Small intestine (tissue), 7 donors: ENCODE results near the gene TTLL9. TPM values are rescaled to one million over a fixed set of nuclear protein-coding genes. Genes with fewer than 3 reads are reported as not detected.

Source experiments
- DNase-seq, 2 donors: peaks; one replicate each; pipeline versions ENCODE4 v3.0.0 to v3.0.0-alpha.2; 2013
- FAIRE-seq: peaks from 2 replicates; lab custom pipeline; 2012; peaks lifted over from hg19 to GRCh38; lab: Jason Lieb, UNC
- H3K27ac ChIP-seq, 3 donors: one replicate each; pipeline ENCODE4 v1.5.1; 2013; ENCODE audit warnings: low read length in 2 of 3, mild to moderate bottlenecking in 2 of 3, control low read depth in 1 of 3, inconsistent platforms in 1 of 3, low read depth in 1 of 3, moderate library complexity in 1 of 3
- H3K27me3 ChIP-seq, 3 donors: one replicate each; pipeline ENCODE4 v1.6.1; 2013; ENCODE audit warnings: low read length in 3 of 3, inconsistent platforms in 1 of 3; ENCODE audit not compliant: control insufficient read depth in 3 of 3, insufficient read depth in 3 of 3
- H3K36me3 ChIP-seq, 3 donors: one replicate each; pipeline ENCODE4 v1.6.1; 2013; ENCODE audit warnings: low read length in 3 of 3, inconsistent platforms in 1 of 3, low read depth in 1 of 3, mild to moderate bottlenecking in 1 of 3, moderate library complexity in 1 of 3; ENCODE audit not compliant: control insufficient read depth in 3 of 3, insufficient read depth in 2 of 3
- H3K4me1 ChIP-seq, 3 donors: one replicate each; pipeline ENCODE4 v1.6.1; 2013; ENCODE audit warnings: low read length in 2 of 3, inconsistent platforms in 1 of 3, low read depth in 1 of 3, mild to moderate bottlenecking in 1 of 3, moderate library complexity in 1 of 3; ENCODE audit not compliant: control insufficient read depth in 3 of 3, insufficient read depth in 2 of 3
- H3K4me3 ChIP-seq, 3 donors: one replicate each; pipeline ENCODE4 v1.5.1; 2013; ENCODE audit warnings: low read length in 3 of 3, control low read depth in 1 of 3, inconsistent platforms in 1 of 3, low read depth in 1 of 3, mild to moderate bottlenecking in 1 of 3, moderate library complexity in 1 of 3
- H3K9me3 ChIP-seq, 2 donors: one replicate each; pipeline ENCODE4 v1.6.1; 2013; ENCODE audit warnings: low read depth in 1 of 2, low read length in 1 of 2; ENCODE audit not compliant: control insufficient read depth in 2 of 2, insufficient read depth in 1 of 2
- WGBS, 3 donors: extraction: QIAGEN DNeasy Blood & Tissue Kit; methylation state at CpG; one replicate each; pipeline ENCODE4 v1.1.7; 2013; 5-methylcytosine and 5-hydroxymethylcytosine counted together
- polyA plus RNA-seq, 4 donors: library from polyadenylated mRNA; stranded (reverse) in 3 of 4; unstranded in 1 of 4; fragments of 200-250 nt in 3 of 4; fragments of 120-200 nt in 1 of 4; gene quantifications; one replicate each; pipeline versions ENCODE4 v1.2.1 to v1.2.3, GENCODE V29; 2013
- donor health status: healthy with polysubstance abuse.
- donor health status: control.
- donor health status: control.
- donor health status: Bipolar disorder and iron deficiency.
- donor health status: healthy.

TTLL9 gene
- polyA plus RNA-seq, 4 donors: 0.07 to 0.38 TPM; not detected in 2

DNA sequence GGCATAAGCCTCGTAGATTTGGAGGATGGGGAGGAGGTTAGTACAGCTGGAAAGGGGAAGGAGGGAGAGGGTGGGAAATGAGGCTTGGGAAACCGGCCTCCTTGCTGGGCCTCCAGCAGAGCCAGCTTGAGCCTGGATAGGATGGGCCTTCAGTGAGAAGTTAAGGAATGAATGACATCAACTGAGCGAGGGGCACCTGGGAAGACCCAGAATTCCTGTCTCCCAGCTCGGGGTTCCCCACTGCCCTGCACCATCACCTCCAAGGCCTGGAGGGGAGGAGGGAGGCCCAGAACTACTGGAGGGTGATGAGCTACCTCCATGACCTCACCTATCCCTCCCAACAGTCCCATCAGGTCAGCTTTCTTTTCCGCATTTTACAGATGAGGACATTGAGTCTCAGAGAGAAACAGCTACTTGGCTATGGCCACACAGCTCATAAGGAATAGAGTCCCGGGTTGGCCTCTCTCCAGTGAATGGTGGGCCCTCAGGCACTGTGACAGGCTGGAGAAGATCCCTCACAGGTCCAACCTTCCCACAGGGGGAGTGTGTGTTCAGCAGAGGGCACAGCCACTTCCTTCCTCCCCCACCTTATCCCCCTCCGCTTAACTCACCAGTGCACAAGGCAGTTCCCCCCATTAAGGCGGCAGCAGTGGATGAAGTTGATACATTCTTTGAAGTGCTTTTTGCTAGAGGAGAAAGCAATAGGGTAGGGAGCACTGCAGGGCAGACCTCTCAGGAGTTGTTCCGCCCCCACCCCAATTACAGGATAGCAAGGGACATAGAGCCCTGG lies 6.9 kb upstream of the TTLL9 start:
- Histone ChIP-seq H3K27me3 (peaks cover 0 to 9% (median 2%) of the 10 kb centered on the region in 3 donors), H3K4me1 (peaks cover 0 to 16% (median 0%) of the 10 kb centered on the region in 3 donors), H3K9me3 (no peaks in the 10 kb centered on the region), H3K4me3 (no peak overlapping the region), H3K36me3 (peaks cover 0 to 26% (median 0%) of the 10 kb centered on the region in 3 donors), H3K27ac (no peak overlapping the region)
- WGBS, 3 donors: 81 to 89% (median 86%) methylated on average over 9 of the region's 9 CpGs
- DNase-seq (no peak), FAIRE-seq (no peak)

DNA sequence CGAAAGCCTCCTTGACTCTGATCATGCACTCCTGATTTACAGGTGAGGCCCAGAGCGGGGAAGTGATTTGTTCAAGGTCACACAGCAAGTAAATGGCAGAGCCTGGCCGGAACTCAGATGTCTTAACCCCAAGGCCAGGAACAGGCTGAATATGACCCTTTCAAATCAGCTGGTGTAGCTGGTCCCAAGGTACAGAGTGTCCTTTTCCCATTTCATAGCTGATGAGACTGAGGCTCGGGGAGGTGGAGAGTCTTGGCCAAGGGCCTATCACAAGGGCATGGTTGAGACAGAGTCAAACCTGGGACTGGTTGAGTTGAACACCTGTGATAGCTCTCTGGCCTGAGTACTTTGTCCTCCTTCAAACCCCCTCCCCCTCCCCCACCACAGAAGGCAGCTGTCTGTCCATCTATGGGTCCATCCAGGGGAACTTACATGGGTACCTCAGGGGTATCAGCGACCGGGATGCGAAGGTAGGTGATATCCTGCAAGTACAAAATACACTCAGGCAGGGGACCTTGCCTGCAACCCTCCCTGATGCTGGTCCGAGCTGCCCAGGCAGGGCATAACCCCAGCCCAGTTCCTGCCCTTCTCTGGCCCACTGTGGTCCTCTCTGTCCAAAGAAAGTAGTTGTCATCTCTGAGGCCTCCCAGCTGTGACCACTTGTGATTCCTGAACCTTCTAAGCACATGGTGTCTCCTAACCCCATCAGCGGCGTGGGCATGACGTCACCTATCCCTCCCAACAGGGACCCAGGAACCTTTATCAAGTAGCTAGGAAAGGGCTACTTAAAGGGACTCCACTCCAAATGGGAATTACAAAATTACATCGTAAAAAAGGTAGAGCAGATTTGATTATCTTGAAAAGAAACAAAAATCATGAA lies 5.7 kb upstream of the TTLL9 start:
- no peak for DNase-seq
- Histone ChIP-seq H3K27me3 (peaks cover 0 to 7% (median 0%) of the 10 kb centered on the region in 3 donors), H3K27ac (no peak overlapping the region), H3K36me3 (peaks cover 0 to 26% (median 0%) of the 10 kb centered on the region in 3 donors), H3K4me1 (peaks cover 0 to 27% (median 0%) of the 10 kb centered on the region in 3 donors), H3K4me3 (no peak overlapping the region), H3K9me3 (no peaks in the 10 kb centered on the region)
- no peak for FAIRE-seq
- 72 to 84% (median 83%) methylated on average over 12 of the region's 12 CpGs for WGBS, 3 donors

DNA sequence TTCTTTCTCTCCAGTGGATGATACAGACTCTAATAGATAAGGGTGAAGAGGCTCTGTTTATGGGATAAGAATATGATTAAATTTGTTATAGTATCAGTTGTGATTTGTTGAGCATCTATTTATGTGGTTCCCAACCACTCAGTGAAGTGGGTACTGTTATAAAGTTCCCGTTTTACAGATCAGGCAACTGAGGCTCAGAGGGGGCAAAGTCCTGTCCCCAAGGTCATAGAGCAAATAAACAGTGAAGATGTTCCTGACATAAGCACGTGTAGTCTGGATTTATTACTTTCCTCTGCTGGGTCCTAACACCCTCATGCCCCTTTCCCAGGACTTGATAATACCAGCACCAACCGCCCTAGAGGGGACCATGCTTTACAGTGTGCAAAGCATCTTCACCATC lies 4.2 kb upstream of the TTLL9 start:
- WGBS, 3 donors: 59 to 72% (median 63%) methylated on average over 3 of the region's 3 CpGs
- Histone ChIP-seq H3K36me3 (peaks cover 0 to 26% (median 0%) of the 10 kb centered on the region in 3 donors), H3K4me1 (peaks cover 0 to 23% (median 2%) of the 10 kb centered on the region in 3 donors), H3K27ac (no peak overlapping the region), H3K4me3 (no peak overlapping the region), H3K9me3 (no peaks in the 10 kb centered on the region), H3K27me3 (no peaks in the 10 kb centered on the region)
- FAIRE-seq: no peak
- DNase-seq: no peak

DNA sequence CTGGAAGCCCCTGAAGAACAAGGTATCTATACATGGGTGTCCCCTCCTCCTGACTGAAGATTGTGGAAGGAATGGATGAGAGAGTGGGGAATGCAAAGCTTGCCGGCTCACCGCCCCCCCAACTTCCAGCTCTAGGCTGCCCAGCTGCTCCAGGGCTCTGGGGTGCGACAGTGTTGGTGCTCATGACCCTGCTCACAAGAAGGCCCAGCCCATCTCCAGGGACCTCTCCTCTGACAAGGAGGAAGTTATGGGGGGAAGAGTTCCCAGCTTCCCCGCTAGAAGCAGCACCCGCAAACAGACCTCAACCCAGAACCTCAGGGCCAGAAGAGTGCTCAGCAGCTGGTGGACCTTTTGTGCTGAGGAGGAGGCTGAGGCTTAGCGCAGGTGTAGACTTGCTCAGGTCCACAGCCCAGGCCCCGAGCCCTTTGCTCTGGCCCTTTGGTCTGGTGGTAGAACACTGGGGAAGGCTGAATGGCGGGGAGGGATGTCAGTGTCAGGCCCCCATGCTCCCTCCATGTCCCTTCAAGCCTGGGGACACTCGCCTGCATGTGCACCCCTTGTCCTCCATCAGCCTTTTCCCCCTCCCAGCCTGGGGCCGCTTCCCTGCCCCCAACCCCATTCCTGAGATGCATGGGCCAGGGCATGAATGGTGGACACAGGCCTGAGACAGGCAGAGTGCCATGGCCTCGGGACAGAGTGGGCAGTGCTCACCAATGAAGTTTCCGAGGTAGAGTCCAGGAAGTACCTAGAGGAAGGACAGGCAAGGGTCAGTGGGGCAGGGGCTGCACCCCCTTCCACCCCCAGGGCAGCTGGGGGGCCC lies 1.4 kb upstream of the TTLL9 start:
- H3K4me3 ChIP-seq: peak overlapping the region in 1 of 3 donors; percentile 69
- H3K9me3 ChIP-seq: no peaks in the 10 kb centered on the region
- no peaks in the 10 kb centered on the region for H3K27me3 ChIP-seq
- 77 to 83% (median 78%) methylated on average over 12 of the region's 12 CpGs for WGBS, 3 donors
- H3K27ac ChIP-seq: no peak overlapping the region
- peaks cover 0 to 17% (median 0%) of the 10 kb centered on the region in 3 donors for H3K36me3 ChIP-seq
- FAIRE-seq: no peak
- no peak for DNase-seq
- peaks cover 0 to 19% (median 2%) of the 10 kb centered on the region in 3 donors for H3K4me1 ChIP-seq

DNA sequence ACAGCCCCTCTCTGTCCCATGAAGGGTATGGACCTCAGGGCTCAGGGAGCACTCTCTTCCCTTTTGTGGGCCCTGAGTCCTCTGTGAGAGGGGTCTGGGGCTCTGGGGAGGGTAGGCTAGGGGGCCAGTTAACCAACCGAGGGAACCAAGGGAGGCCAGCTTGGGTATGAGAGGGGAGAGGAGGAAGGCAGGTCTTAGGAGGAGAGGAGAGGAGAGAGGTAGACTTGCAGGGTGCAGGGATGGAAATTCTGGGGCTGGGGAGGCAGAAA lies 827 bp upstream of the TTLL9 start:
- DNase-seq (no peak), FAIRE-seq (no peak)
- Histone ChIP-seq H3K27ac (peak overlapping the region in 1 of 3 donors; percentile 28), H3K36me3 (peaks cover 0 to 14% (median 0%) of the 10 kb centered on the region in 3 donors), H3K9me3 (no peaks in the 10 kb centered on the region), H3K4me3 (peak overlapping the region in 1 of 3 donors; percentile 69), H3K4me1 (peaks cover 0 to 19% (median 2%) of the 10 kb centered on the region in 3 donors), H3K27me3 (no peaks in the 10 kb centered on the region)
- WGBS, 3 donors: 5 to 22% (median 14%) methylated on average over 1 of the region's 1 CpG

DNA sequence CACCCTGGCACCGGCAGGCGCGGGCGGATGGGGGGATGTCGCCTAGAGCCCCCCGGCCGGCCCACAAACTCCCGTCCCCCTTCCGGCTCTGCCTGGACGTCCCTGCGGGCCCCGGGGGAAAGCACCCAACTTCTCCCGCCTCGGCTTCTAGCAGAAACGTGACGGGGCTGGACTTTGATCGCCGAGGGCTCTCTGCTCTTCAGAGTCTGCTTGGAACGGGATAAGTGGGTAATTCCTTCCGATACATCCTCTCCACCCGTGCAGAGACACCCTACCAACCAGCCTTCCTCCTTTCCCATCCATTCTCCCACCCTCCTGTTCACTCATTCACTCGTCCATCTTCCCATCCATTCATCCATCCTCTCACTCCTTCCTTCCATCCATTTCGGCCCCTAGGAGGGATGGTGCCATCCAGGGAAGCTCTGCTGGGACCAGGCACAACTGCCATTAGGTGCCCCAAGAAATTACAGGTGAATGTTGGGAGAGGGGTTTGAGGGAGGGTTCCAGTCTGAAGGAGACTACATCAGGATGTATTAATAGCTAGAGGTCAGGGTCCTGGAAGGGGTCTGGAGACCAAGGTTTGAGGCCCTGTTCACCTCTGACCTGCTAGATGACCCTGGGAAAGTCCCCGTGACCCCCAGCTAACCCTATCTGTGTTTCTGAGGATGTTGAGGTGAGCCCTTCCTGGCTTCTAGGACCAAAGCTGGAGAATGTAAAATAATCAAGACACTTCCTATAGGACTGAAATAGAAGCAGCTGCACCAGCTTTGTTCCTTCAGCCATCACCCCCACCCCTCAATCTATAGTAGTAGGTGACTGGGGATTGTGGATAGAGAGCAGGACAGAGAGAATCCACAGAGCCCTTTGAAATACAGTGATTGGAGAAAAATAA lies 538 bp downstream of the TTLL9 start:
- H3K36me3 ChIP-seq: peaks cover 0 to 8% (median 0%) of the 10 kb centered on the region in 3 donors
- WGBS, 3 donors: 6 to 8% (median 7%) methylated on average over 21 to 24 of the region's 24 CpGs
- DNase-seq (peak; percentile 64 to 87), FAIRE-seq (no peak)
- H3K4me3 ChIP-seq: peak overlapping the region; percentile 35 to 69 (median 57)
- no peaks in the 10 kb centered on the region for H3K27me3 ChIP-seq
- peak overlapping the region in 1 of 3 donors; percentile 70 for H3K27ac ChIP-seq
- H3K9me3 ChIP-seq: no peaks in the 10 kb centered on the region
- H3K4me1 ChIP-seq: peaks cover 0 to 19% (median 2%) of the 10 kb centered on the region in 3 donors

DNA sequence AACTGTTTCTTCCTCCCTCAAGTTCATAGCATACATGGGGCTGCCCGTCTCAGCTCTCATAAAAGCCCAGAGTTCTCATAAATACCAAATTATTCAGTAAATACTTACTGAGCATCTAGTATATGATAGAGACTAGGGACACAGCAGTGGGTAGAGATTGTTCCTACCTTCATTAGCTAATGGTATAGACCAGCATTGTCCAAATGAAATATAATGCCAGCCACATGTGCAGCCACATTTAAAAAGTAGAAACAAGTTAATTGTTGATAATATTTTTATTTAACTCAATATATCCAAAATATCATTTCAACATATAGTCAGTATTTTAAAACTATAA lies 1.2 kb downstream of the TTLL9 start:
- FAIRE-seq (no peak), DNase-seq (no peak)
- peaks cover 0 to 4% (median 0%) of the 10 kb centered on the region in 3 donors for H3K36me3 ChIP-seq
- H3K9me3 ChIP-seq: no peaks in the 10 kb centered on the region
- no peak overlapping the region for H3K27ac ChIP-seq
- H3K27me3 ChIP-seq: no peaks in the 10 kb centered on the region
- H3K4me3 ChIP-seq: no peak overlapping the region
- peaks cover 0 to 19% (median 2%) of the 10 kb centered on the region in 3 donors for H3K4me1 ChIP-seq
- 86 to 95% (median 93%) methylated on average over 1 of the region's 1 CpG for WGBS, 3 donors
